Measurements from ENCODE around the gene CDH23.

Gene CDH23

DNA sequence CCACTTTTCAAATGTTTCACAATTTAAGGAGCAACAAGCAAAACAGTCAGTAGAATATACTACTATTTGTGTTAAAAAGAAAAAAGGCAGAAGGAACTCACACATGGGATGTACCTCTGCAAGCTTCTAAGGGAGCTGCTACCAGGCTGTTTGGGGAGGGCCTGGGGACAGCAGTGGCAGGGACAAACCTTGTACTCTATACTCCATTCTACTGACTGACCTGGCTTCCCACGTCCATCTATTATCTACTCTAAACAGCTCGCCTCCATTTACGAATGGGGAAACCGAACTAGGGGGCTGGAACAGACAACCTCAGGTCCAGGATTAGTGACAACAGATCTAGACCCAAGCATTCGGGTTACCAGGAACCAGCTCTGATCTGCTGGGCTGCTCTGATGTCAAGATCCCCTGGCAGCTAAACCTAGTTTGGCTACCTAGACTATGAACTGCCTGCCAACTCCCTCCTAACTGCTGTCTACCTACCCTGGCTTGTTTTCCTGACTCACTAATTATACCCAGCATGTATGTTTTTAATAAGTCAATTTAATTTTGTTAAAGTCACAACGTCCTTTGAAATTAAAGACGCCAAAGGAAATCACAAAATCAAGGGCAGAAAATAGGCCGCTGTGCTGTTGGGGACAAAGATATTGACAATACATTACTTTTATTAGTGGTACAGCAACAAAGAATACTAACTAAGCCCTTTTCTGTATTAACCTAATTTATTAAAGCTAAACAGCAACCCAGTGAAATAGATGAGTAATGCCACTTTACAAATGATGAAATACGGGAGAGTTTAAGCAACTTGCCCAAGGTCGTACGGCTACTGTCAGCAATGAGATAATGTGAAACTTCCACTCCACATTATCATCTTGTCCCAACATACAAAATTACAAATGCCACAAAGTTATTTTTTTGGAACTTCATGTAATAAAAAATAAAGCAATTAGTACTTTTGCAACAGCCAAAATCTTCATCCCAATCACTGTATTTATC is 449.0 kb downstream of the CDH23 start:
- Histone ChIP-seq H3K4me3 (IDR thresholded peaks at IDR 0.05; ENCODE audit: insufficient read depth, low read depth, low read length) (no peak overlapping the region), H3K27ac (no peak overlapping the region), H3K4me2 (no peak overlapping the region), H3K36me3 (ENCODE audit: insufficient read depth) (no peaks in the 10 kb centered on the region), H3K9ac (no peak overlapping the region), H3K4me1 (ENCODE audit: low read depth, poor library complexity, severe bottlenecking) (peaks cover 27% of the 10 kb centered on the region), H3K79me2 (ENCODE audit: insufficient read depth, low read depth) (peaks cover 56% of the 10 kb centered on the region), H4K20me1 (ENCODE audit: insufficient read depth) (no peaks in the 10 kb centered on the region), H2AFZ (ENCODE audit: low read depth) (no peak overlapping the region), H3K27me3 (ENCODE audit: insufficient read depth, low read depth) (no peaks in the 10 kb centered on the region)
- TF ChIP-seq, protein P1, sequence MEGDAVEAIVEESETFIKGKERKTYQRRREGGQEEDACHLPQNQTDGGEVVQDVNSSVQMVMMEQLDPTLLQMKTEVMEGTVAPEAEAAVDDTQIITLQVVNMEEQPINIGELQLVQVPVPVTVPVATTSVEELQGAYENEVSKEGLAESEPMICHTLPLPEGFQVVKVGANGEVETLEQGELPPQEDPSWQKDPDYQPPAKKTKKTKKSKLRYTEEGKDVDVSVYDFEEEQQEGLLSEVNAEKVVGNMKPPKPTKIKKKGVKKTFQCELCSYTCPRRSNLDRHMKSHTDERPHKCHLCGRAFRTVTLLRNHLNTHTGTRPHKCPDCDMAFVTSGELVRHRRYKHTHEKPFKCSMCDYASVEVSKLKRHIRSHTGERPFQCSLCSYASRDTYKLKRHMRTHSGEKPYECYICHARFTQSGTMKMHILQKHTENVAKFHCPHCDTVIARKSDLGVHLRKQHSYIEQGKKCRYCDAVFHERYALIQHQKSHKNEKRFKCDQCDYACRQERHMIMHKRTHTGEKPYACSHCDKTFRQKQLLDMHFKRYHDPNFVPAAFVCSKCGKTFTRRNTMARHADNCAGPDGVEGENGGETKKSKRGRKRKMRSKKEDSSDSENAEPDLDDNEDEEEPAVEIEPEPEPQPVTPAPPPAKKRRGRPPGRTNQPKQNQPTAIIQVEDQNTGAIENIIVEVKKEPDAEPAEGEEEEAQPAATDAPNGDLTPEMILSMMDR (conservative IDR thresholded peaks at IDR 0.05; ENCODE audit: low read depth, low read length) = no peak

- Histone ChIP-seq H3K4me1 (ENCODE audit: low read depth, poor library complexity, severe bottlenecking) (peaks cover 31% of the 10 kb centered on the region), H4K20me1 (ENCODE audit: insufficient read depth) (no peaks in the 10 kb centered on the region), H3K4me2 (no peak overlapping the region), H3K36me3 (ENCODE audit: insufficient read depth) (no peaks in the 10 kb centered on the region), H3K4me3 (IDR thresholded peaks at IDR 0.05; ENCODE audit: insufficient read depth, low read depth, low read length) (no peak overlapping the region), H3K79me2 (ENCODE audit: insufficient read depth, low read depth) (peaks cover 51% of the 10 kb centered on the region), H3K9ac (no peak overlapping the region), H3K27me3 (ENCODE audit: insufficient read depth, low read depth) (no peaks in the 10 kb centered on the region), H2AFZ (ENCODE audit: low read depth) (no peak overlapping the region), H3K27ac (no peak overlapping the region)
- TF ChIP-seq, protein P1 (conservative IDR thresholded peaks at IDR 0.05; ENCODE audit: low read depth, low read length) = no peak
These were observed 450.1 kb downstream of the CDH23 start for GRCh38 chr10:71846816-71847215.

DNA sequence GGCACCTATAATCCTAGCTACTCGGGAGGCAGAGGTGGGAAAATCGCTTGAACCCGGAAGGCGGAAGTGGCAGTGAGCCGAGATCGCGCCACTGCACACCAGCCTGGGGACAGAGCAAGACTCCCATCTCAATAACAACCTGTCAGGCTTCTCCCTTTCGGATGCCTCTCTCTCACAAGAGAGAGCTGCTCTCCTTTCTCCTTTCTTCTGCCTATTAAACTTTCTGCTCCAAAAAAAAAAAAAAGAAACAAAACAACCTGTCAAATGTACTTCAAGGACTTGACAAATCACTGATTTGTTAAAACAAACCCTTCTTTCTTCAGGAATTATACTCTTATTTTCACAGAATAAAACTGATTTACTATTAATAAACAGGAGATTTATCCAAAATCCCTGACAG is 450.7 kb downstream of the CDH23 start:
- Histone ChIP-seq H3K4me2 (no peak overlapping the region), H4K20me1 (ENCODE audit: insufficient read depth) (no peaks in the 10 kb centered on the region), H3K4me3 (IDR thresholded peaks at IDR 0.05; ENCODE audit: insufficient read depth, low read depth, low read length) (no peak overlapping the region), H2AFZ (ENCODE audit: low read depth) (no peak overlapping the region), H3K9ac (no peak overlapping the region), H3K27ac (no peak overlapping the region), H3K36me3 (ENCODE audit: insufficient read depth) (no peaks in the 10 kb centered on the region), H3K4me1 (ENCODE audit: low read depth, poor library complexity, severe bottlenecking) (peaks cover 30% of the 10 kb centered on the region), H3K27me3 (ENCODE audit: insufficient read depth, low read depth) (no peaks in the 10 kb centered on the region), H3K79me2 (ENCODE audit: insufficient read depth, low read depth) (peaks cover 48% of the 10 kb centered on the region)
- TF ChIP-seq, protein P1 (conservative IDR thresholded peaks at IDR 0.05; ENCODE audit: low read depth, low read length) = no peak

DNA sequence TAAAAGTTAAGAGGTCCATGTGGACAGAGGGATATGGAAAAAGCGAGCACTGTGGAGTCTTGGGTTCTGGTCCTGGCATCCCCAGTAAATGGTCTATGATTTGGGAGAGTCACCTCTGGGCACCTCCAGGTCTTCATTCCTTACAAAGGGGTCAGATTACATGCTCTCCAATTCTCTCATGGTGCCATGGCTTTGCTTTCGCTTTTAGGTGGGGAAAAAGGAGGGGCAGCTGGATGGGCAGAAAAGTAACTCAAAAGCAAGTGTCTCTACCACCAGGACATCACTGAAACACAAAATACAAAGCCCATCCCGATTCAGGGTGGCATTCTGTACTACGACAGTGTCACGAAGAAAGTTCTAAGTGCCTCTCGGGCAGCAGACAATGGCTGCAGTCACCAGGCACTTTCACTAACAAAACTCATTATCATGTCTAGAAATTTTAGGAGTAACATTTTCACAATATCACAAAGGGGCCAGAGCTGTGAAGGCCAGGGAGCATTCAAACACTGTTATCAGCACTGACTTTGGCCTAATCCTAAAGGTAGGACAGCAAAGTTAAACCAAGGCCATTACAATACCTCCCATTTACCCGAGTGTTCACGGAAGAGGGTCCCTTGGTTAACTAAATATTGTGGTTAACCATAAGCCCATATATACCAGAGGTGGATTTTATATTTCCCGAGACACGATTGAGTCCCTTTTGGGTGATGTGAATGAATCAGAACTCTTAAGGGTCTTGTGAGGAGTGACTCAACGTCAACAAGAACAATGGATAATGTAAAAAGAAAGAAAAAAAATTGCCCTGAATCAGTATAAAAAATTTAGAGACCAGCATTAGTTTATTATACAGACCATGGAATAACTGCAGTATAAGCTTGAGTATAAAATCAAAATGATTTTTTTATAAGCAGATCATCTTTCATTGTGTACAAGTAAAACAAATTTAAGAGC is 451.9 kb downstream of the CDH23 start:
- no peak overlapping the region for H3K4me2 ChIP-seq
- TF ChIP-seq, protein P1 (conservative IDR thresholded peaks at IDR 0.05; ENCODE audit: low read depth, low read length) = no peak

More for the DNA sequence above, 451.9 kb downstream of the CDH23 start:
- Histone ChIP-seq H2AFZ (ENCODE audit: low read depth) (no peak overlapping the region), H3K79me2 (ENCODE audit: insufficient read depth, low read depth) (peaks cover 38% of the 10 kb centered on the region), H4K20me1 (ENCODE audit: insufficient read depth) (no peaks in the 10 kb centered on the region), H3K27me3 (ENCODE audit: insufficient read depth, low read depth) (no peaks in the 10 kb centered on the region), H3K4me3 (IDR thresholded peaks at IDR 0.05; ENCODE audit: insufficient read depth, low read depth, low read length) (no peak overlapping the region), H3K4me1 (ENCODE audit: low read depth, poor library complexity, severe bottlenecking) (peaks cover 19% of the 10 kb centered on the region), H3K36me3 (ENCODE audit: insufficient read depth) (no peaks in the 10 kb centered on the region), H3K27ac (no peak overlapping the region), H3K9ac (no peak overlapping the region)
